Cardiac fibroblast (primary cell): Measurements from ENCODE around the gene ERVFRD-1.

Experiments used
- DNase-seq, 2 donors: peaks; one replicate each; pipeline versions ENCODE4 v3.0.0 to v3.0.0-alpha.2; 2010; ENCODE audit warnings: low read depth in 2 of 2
- H3K4me3 ChIP-seq, 2 donors: replicated peaks in 1 of 2; 1 replicate in 1 of 2; 2 replicates in 1 of 2; pipeline ENCODE4 v1.5.1; 2011; ENCODE audit warnings: low read depth in 2 of 2, low read length in 2 of 2, mild to moderate bottlenecking in 2 of 2, moderate library complexity in 1 of 2
- CTCF ChIP-seq: IDR thresholded peaks from one replicate; pipeline ENCODE4 v1.5.1; 2011; ENCODE audit warnings: low read depth, mild to moderate bottlenecking, low read length, inconsistent platforms

Gene ERVFRD-1

GRCh38 chr6:11110921-11111768 lies at the start of gene ERVFRD-1:
TSS of gene ERVFRD-1 (minus strand) at chr6:11111725. CDS start at chr6:11105310, 6,415 bp downstream.
- H3K4me3 ChIP-seq = no peak within 1 kb of the TSS
- no peak for DNase-seq
- TF ChIP-seq CTCF = no peak

GRCh38 chr6:11160199-11160598 lies 48.7 kb upstream of the ERVFRD-1 start:
- no peak overlapping the region for H3K4me3 ChIP-seq
- TF ChIP-seq CTCF = no peak
- peak in 1 of 2 donors; percentile 78 for DNase-seq

- no peak overlapping the region for H3K4me3 ChIP-seq
- TF ChIP-seq CTCF = no peak
- DNase-seq = no peak
These were observed 44.1 kb upstream of the ERVFRD-1 start for GRCh38 chr6:11155589-11155988.

GRCh38 chr6:11153447-11153846 lies 41.9 kb upstream of the ERVFRD-1 start:
- no peak for TF ChIP-seq CTCF
- DNase-seq = no peak
- no peak overlapping the region for H3K4me3 ChIP-seq

- TF ChIP-seq CTCF = no peak
- no peak overlapping the region for H3K4me3 ChIP-seq
These were observed 41.1 kb upstream of the ERVFRD-1 start for GRCh38 chr6:11152581-11152980.

GRCh38 chr6:11151488-11151887 lies 40.0 kb upstream of the ERVFRD-1 start:
- DNase-seq = no peak
- H3K4me3 ChIP-seq = no peak overlapping the region
- TF ChIP-seq CTCF = no peak

More at GRCh38 chr6:11152581-11152980, 41.1 kb upstream of the ERVFRD-1 start:
- no peak for DNase-seq
